ENCODE measurements around the gene TEAD3. TPM values are rescaled to one million over a fixed set of nuclear protein-coding genes. Genes with fewer than 3 reads are reported as not detected.

The TEAD3 gene
- total RNA-seq, 1 donor from 2014 or later: 17.0 TPM

DNA sequence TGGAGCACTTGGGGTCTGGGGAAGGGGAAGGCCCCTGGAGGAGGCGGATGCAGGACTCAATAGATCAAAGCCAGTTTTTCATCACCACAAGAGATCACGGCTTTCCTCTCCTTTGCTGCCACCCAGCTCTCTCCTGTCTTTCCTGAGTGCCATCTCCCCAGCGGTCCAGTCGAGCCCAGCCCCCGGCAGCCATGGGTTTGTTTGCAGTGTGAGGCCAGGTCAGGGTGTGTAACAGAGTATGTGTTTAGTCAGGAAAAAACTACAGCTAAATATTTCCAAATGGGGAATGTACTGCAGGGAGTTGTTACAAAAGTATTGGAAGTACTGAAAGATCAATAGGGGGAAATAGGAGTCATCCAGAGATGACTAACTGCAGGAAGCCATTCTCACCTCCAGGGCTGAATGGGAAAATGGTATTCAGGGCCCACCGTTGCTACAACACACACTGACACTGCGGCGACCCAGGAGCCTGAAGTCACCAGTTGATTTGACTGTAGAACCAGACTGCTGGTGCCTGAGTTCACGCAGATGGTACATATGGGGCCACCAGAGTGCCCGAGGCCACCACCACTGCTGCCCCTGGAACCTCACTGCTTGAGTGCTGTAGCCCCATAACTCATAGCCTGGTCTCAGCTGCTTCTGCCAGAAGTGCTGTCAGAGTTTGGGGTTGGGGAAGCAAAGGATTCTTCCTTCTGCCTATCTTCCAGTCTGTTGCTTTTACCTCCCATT, 68.3 kb downstream of the TEAD3 start:
- no peak overlapping the region for H3K27ac ChIP-seq
- H3K4me1 ChIP-seq: peaks cover 13% of the 10 kb centered on the region
- intact Hi-C loops (cut with DNase I): no loop called here
- peaks cover 36% of the 10 kb centered on the region for H3K36me3 ChIP-seq
- no peak overlapping the region for H3K4me3 ChIP-seq
- H3K27me3 ChIP-seq (ENCODE audit: low read depth): no peaks in the 10 kb centered on the region
- no peak for ATAC-seq
- H3K9me3 ChIP-seq: peaks cover 18% of the 10 kb centered on the region
- DNase-seq: no peak
- TF ChIP-seq CTCF (IDR thresholded peaks at IDR 0.05): no peak

DNA sequence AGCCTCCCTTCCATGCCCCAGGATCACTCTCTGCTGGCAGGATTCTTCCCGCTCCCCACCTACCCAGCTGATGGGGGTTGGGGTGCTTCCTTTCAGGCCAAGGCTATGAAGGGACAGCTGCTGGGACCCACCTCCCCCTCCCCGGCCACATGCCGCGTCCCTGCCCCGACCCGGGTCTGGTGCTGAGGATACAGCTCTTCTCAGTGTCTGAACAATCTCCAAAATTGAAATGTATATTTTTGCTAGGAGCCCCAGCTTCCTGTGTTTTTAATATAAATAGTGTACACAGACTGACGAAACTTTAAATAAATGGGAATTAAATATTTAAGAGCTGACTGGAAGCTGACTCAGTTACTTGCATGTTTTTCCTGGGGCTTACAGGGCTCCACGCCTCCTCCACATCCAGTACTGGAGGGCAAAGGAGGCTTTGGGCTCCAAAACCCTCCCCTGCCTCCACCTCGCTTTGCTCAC, 69.0 kb downstream of the TEAD3 start:
- DNase-seq (no peak), ATAC-seq (no peak)
- no peak for TF ChIP-seq CTCF (IDR thresholded peaks at IDR 0.05)
- H3K36me3 ChIP-seq: peaks cover 43% of the 10 kb centered on the region
- no peaks in the 10 kb centered on the region for H3K27me3 ChIP-seq (ENCODE audit: low read depth)
- intact Hi-C loops (cut with DNase I): no loop called here
- H3K4me1 ChIP-seq: peaks cover 13% of the 10 kb centered on the region
- no peak overlapping the region for H3K27ac ChIP-seq
- no peak overlapping the region for H3K4me3 ChIP-seq
- peaks cover 18% of the 10 kb centered on the region for H3K9me3 ChIP-seq

DNA sequence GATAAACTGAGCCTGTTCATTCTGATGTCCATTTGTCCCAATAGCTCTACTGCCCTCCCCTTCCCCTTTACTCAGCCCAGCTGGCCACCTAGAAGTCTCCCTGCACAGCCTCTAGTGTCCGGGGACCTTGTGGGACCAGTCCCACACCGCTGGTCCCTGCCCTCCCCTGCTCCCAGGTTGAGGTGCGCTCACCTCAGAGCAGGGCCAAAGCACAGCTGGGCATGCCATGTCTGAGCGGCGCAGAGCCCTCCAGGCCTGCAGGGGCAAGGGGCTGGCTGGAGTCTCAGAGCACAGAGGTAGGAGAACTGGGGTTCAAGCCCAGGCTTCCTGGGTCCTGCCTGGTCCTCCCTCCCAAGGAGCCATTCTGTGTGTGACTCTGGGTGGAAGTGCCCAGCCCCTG, 69.4 kb downstream of the TEAD3 start:
- H3K9me3 ChIP-seq: peaks cover 18% of the 10 kb centered on the region
- H3K4me1 ChIP-seq: peaks cover 13% of the 10 kb centered on the region
- H3K27ac ChIP-seq: no peak overlapping the region
- intact Hi-C loops (cut with DNase I): no loop called here
- peaks cover 48% of the 10 kb centered on the region for H3K36me3 ChIP-seq
- no peak for ATAC-seq
- H3K4me3 ChIP-seq: no peak overlapping the region
- H3K27me3 ChIP-seq (ENCODE audit: low read depth): no peaks in the 10 kb centered on the region
- TF ChIP-seq CTCF (IDR thresholded peaks at IDR 0.05): no peak
- no peak for DNase-seq

DNA sequence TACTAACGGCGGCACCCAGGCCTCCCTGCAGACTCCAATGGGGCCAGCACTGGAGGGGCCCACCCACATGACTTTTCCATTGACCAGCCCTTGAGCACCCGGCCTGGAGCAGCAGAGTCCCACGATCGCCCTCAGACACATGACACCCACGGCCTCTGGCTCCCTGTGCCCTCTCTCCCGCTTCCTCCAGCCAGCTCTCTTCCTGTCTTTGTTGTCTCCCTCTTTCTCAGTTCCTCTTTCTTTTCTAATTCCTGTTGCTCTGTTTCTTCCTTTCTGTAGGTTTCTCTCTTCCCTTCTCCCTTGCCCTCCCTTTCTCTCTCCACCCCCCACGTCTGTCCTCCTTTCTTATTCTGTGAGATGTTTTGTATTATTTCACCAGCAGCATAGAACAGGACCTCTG, 70.8 kb downstream of the TEAD3 start:
- H3K27me3 ChIP-seq (ENCODE audit: low read depth): no peaks in the 10 kb centered on the region
- DNase-seq (peak; percentile 71), ATAC-seq (peak; percentile 58 to 68)
- H3K27ac ChIP-seq: no peak overlapping the region
- peaks cover 61% of the 10 kb centered on the region for H3K36me3 ChIP-seq
- intact Hi-C loops (cut with DNase I): no loop called here
- H3K4me1 ChIP-seq: peaks cover 13% of the 10 kb centered on the region
- peaks cover 18% of the 10 kb centered on the region for H3K9me3 ChIP-seq
- no peak overlapping the region for H3K4me3 ChIP-seq
- no peak for TF ChIP-seq CTCF (IDR thresholded peaks at IDR 0.05)

GRCh38 chr6:35425284-35425683, 71.6 kb downstream of the TEAD3 start:
- Histone ChIP-seq H3K4me3 (no peak overlapping the region), H3K36me3 (peaks cover 64% of the 10 kb centered on the region), H3K27me3 (ENCODE audit: low read depth) (no peaks in the 10 kb centered on the region), H3K27ac (no peak overlapping the region), H3K9me3 (peaks cover 18% of the 10 kb centered on the region), H3K4me1 (peaks cover 13% of the 10 kb centered on the region)
- intact Hi-C loops (cut with DNase I): no loop called here
- TF ChIP-seq CTCF (IDR thresholded peaks at IDR 0.05): no peak
- no peak for DNase-seq
- ATAC-seq: no peak

Small RNA genes within 50 kb of the gene (microRNA-seq; reads per million reads assigned to microRNA genes)
- not detected for gene MIR7111 (ENCODE audit: borderline number of aligned reads)

Other genes starting within 250 kb of the TEAD3 start
- gene ZNF76, start 237.3 kb downstream of the TEAD3 start, total RNA-seq: 39.4 TPM
- 21.5 TPM for gene DEF6, start 199.3 kb downstream of the TEAD3 start, total RNA-seq
- 30.2 TPM for gene PPARD, start 154.5 kb downstream of the TEAD3 start, total RNA-seq
- gene FANCE, start 44.7 kb downstream of the TEAD3 start, total RNA-seq: 9.0 TPM
- gene RPL10A, start 28.7 kb downstream of the TEAD3 start, total RNA-seq: 1,025 TPM
- not detected for gene TULP1, start 15.8 kb upstream of the TEAD3 start, total RNA-seq
- gene FKBP5, start 191.8 kb upstream of the TEAD3 start, total RNA-seq: 128 TPM
- gene ARMC12, start 240.0 kb upstream of the TEAD3 start, total RNA-seq: not detected